ENCODE results near the gene APBA2. TPM values are rescaled to one million over a fixed set of nuclear protein-coding genes. Genes with fewer than 3 reads are reported as not detected.
"Not testable (repeated sequence)": the region's sequence is repeated elsewhere in the genome, so short reads cannot be mapped to it uniquely, and the experiment has no call there.

APBA2 gene
- total RNA-seq, 1 donor, result 4.7 TPM

GRCh38 chr15:29150515-29151483 is 265.0 kb downstream of the APBA2 start:
- no peak for DNase-seq (ENCODE audit: low read depth)
- H3K4me3 ChIP-seq (ENCODE audit: low read depth, low read length), result no peak overlapping the region
- TF ChIP-seq CTCF (IDR thresholded peaks at IDR 0.05; ENCODE audit: insufficient read depth, low read depth, low read length), result no peak

GRCh38 chr15:29151484-29151857 is 265.7 kb downstream of the APBA2 start:
- H3K4me3 ChIP-seq (ENCODE audit: low read depth, low read length), result no peak overlapping the region
- DNase-seq (ENCODE audit: low read depth), result no peak
- TF ChIP-seq CTCF (IDR thresholded peaks at IDR 0.05; ENCODE audit: insufficient read depth, low read depth, low read length), result no peak

GRCh38 chr15:29156521-29156920 is 270.7 kb downstream of the APBA2 start:
- no peak for TF ChIP-seq CTCF (IDR thresholded peaks at IDR 0.05; ENCODE audit: insufficient read depth, low read depth, low read length)
- no peak overlapping the region for H3K4me3 ChIP-seq (ENCODE audit: low read depth, low read length)
- no peak for DNase-seq (ENCODE audit: low read depth)

GRCh38 chr15:29159771-29160455 is 274.1 kb downstream of the APBA2 start:
- TF ChIP-seq CTCF (IDR thresholded peaks at IDR 0.05; ENCODE audit: insufficient read depth, low read depth, low read length), result no peak
- DNase-seq (ENCODE audit: low read depth), result no peak
- H3K4me3 ChIP-seq (ENCODE audit: low read depth, low read length), result no peak overlapping the region

- DNase-seq (ENCODE audit: low read depth), result no peak
- TF ChIP-seq CTCF (IDR thresholded peaks at IDR 0.05; ENCODE audit: insufficient read depth, low read depth, low read length), result no peak
- H3K4me3 ChIP-seq (ENCODE audit: low read depth, low read length), result no peak overlapping the region
Observed at GRCh38 chr15:29162411-29162810, 276.6 kb downstream of the APBA2 start.

GRCh38 chr15:29167122-29167521 is 281.3 kb downstream of the APBA2 start:
- not testable (repeated sequence) for H3K4me3 ChIP-seq (ENCODE audit: low read depth, low read length); DNase-seq (ENCODE audit: low read depth)

Other genes with a start within 250 kb of the APBA2 start
- under 0.01 and 1.3 TPM in 2 replicates for gene GOLGA8M, start 173.6 kb upstream of the APBA2 start, total RNA-seq
- gene GOLGA6L7, start 37.3 kb upstream of the APBA2 start, total RNA-seq, result not detected in 2 replicates